Neutrophil (primary cell): ENCODE data around the gene COMMD3.
"Not testable (repeated sequence)": the region's sequence is repeated elsewhere in the genome, so short reads cannot be mapped to it uniquely, and the experiment has no call there.

Experiments
- H3K27ac ChIP-seq: fragments of 200-600 bp; sonication (generic); 2 replicates; pipeline ENCODE4 v1.5.1; 2016; ENCODE audit warnings: mild to moderate bottlenecking, moderate library complexity
- H3K27me3 ChIP-seq: fragments of 200-600 bp; sonication (generic); 2 replicates; pipeline ENCODE4 v1.6.0; 2016; ENCODE audit warnings: mild to moderate bottlenecking
- H3K36me3 ChIP-seq: fragments of 200-600 bp; sonication (generic); 2 replicates; pipeline ENCODE4 v1.5.1; 2017
- H3K4me1 ChIP-seq, 2 experiments: fragments of 200-600 bp in 1 of 2; sonication (generic) in 1 of 2; 1 replicate in 1 of 2; 2 replicates in 1 of 2; pipeline versions ENCODE4 v1.5.1 to v1.6.1; 2013 to 2016; ENCODE audit warnings: low read depth in 1 of 2, low read length in 1 of 2, mild to moderate bottlenecking in 1 of 2, moderate library complexity in 1 of 2; ENCODE audit not compliant: control insufficient read depth in 1 of 2, insufficient read depth in 1 of 2
- H3K4me3 ChIP-seq, 2 experiments: fragments of 200-600 bp in 1 of 2; sonication (generic) in 1 of 2; 1 replicate in 1 of 2; 2 replicates in 1 of 2; pipeline ENCODE4 v1.5.1; 2013 to 2016; ENCODE audit warnings: low read depth in 1 of 2, low read length in 1 of 2, mild to moderate bottlenecking in 1 of 2, moderate library complexity in 1 of 2
- H3K9me3 ChIP-seq: fragments of 200-600 bp; sonication (generic); 2 replicates; pipeline ENCODE4 v1.5.1; 2016
- CTCF ChIP-seq: fragments of 200-600 bp; sonication (generic); IDR thresholded peaks from 2 replicates; pipeline ENCODE4 v1.5.1; 2016; ENCODE audit warnings: antibody characterized with exemption

The COMMD3 gene

GRCh38 chr10:22356324-22356873 is 40.2 kb downstream of the COMMD3 start:
- Histone ChIP-seq H3K4me1 (no peaks in the 10 kb centered on the region), H3K27me3 (peaks cover 13% of the 10 kb centered on the region), H3K36me3 (no peaks in the 10 kb centered on the region), H3K9me3 (no peaks in the 10 kb centered on the region), H3K27ac (no peak overlapping the region), H3K4me3 (no peak overlapping the region)
- no peak for TF ChIP-seq CTCF

DNA sequence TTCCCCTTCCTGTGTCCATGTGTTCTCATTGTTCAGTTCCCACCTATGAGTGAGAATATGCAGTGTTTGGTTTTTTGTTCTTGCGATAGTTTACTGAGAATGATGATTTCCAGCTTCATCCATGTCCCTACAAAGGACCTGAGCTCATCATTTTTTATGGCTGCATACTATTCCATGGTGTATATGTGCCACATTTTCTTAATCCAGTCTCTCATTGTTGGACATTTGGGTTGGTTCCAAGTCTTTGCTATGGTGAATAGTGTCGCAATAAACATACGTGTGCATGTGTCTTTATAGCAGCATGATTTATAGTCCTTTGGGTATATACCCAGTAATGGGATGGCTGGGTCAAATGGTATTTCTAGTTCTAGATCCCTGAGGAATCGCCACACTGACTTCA is 41.6 kb downstream of the COMMD3 start:
- not testable (repeated sequence) for H3K27ac ChIP-seq, H3K4me3 ChIP-seq, H3K36me3 ChIP-seq, H3K4me1 ChIP-seq, H3K9me3 ChIP-seq
- peaks cover 12% of the 10 kb centered on the region for H3K27me3 ChIP-seq

DNA sequence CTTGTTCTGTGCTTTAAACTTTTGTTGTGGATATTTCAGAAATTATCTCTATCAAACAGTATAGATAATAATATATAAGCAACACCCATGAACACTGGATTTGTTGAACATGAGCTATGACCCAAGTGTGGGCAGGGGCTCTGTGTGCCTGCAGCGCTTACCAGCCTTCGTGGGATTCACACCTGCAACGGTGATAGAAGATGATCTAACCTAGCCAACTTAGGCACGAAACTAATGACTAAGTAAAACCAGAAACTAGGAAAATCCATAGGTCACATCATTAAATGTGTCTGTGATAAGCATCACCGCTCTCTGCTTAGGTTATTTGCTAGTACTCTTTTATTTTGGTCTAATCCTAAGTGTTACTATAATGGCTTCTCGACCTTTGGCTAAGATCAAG is 47.1 kb downstream of the COMMD3 start:
- Histone ChIP-seq H3K27me3 (no peaks in the 10 kb centered on the region), H3K9me3 (no peaks in the 10 kb centered on the region), H3K4me3 (no peak overlapping the region), H3K27ac (no peak overlapping the region), H3K4me1 (no peaks in the 10 kb centered on the region), H3K36me3 (no peaks in the 10 kb centered on the region)
- TF ChIP-seq CTCF, result no peak

DNA sequence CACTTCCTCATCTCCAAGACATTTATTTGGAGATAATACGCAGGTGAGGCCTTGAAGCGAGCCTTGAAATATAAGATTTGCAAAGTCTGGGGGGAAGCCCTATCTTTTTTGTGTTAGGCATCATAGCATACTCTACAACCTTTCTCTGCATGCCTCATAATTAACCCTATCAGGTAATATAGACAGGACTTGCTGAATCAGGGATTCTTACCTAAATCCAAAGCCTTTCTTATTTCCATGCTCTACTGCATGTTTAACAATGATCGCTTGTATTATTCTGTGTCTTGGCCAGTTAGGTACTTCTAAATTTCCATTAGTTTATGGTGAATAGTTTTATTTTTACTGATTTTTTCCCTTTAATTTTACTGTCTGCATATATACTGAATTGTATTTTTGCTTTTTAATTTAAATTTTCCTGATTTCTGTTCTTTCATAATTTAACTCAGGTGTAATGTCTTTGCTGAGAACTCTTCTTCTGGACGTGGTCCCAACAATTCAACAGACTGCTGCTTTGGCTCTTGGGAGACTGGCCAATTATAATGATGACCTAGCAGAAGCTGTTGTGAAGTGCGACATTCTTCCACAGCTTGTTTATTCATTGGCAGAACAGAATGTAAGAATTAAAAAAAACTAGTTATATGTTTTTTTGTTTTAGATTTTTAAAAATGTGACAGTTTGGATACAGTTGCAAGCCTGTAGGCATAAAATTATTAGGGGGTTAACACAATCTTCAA is 48.4 kb downstream of the COMMD3 start:
- TF ChIP-seq CTCF, result no peak

DNA sequence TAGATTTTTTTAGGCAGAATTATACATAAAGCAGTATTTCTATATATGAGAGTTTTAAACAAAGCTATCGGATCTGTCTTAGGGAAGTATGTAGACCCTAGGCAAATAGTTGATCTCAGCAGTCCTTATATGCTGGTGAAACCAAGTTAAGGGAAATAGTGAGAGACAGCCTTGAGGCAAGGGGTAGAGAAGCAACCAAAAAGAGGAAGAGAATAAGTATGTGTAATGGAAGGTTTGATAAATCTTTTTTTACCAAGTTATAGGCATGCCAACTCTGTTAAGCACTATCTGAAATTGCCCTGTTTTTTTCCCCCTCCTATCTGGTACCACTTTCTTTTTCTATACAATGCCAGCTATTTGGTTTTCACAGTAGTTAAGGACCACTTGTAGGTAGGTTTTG is 49.0 kb downstream of the COMMD3 start:
- Histone ChIP-seq H3K9me3 (no peaks in the 10 kb centered on the region), H3K27me3 (no peaks in the 10 kb centered on the region), H3K4me3 (no peak overlapping the region), H3K36me3 (no peaks in the 10 kb centered on the region), H3K27ac (no peak overlapping the region), H3K4me1 (peaks cover 5 to 8% of the 10 kb centered on the region in 2 experiments)
- TF ChIP-seq CTCF, result no peak

More for the DNA sequence above, 48.4 kb downstream of the COMMD3 start:
- Histone ChIP-seq H3K4me3 (no peak overlapping the region), H3K36me3 (no peaks in the 10 kb centered on the region), H3K27ac (no peak overlapping the region), H3K4me1 (peaks cover 4 to 6% of the 10 kb centered on the region in 2 experiments), H3K9me3 (no peaks in the 10 kb centered on the region), H3K27me3 (no peaks in the 10 kb centered on the region)

- H3K4me1 ChIP-seq, result peaks cover 5 to 8% of the 10 kb centered on the region in 2 experiments
- no peak for TF ChIP-seq CTCF
- no peaks in the 10 kb centered on the region for H3K27me3 ChIP-seq
- no peaks in the 10 kb centered on the region for H3K36me3 ChIP-seq
- no peak overlapping the region for H3K4me3 ChIP-seq
- H3K9me3 ChIP-seq, result no peaks in the 10 kb centered on the region
- no peak overlapping the region for H3K27ac ChIP-seq
These were observed 49.7 kb downstream of the COMMD3 start for GRCh38 chr10:22365644-22366434.
